ENCODE measurements around the gene CCDC85C. TPM values are rescaled to one million over a fixed set of nuclear protein-coding genes. Genes with fewer than 3 reads are reported as not detected.

Gene CCDC85C
- polyA plus RNA-seq, 12 donors, result 2.9 to 10.4 (median 3.7) TPM; not detected in 1

DNA sequence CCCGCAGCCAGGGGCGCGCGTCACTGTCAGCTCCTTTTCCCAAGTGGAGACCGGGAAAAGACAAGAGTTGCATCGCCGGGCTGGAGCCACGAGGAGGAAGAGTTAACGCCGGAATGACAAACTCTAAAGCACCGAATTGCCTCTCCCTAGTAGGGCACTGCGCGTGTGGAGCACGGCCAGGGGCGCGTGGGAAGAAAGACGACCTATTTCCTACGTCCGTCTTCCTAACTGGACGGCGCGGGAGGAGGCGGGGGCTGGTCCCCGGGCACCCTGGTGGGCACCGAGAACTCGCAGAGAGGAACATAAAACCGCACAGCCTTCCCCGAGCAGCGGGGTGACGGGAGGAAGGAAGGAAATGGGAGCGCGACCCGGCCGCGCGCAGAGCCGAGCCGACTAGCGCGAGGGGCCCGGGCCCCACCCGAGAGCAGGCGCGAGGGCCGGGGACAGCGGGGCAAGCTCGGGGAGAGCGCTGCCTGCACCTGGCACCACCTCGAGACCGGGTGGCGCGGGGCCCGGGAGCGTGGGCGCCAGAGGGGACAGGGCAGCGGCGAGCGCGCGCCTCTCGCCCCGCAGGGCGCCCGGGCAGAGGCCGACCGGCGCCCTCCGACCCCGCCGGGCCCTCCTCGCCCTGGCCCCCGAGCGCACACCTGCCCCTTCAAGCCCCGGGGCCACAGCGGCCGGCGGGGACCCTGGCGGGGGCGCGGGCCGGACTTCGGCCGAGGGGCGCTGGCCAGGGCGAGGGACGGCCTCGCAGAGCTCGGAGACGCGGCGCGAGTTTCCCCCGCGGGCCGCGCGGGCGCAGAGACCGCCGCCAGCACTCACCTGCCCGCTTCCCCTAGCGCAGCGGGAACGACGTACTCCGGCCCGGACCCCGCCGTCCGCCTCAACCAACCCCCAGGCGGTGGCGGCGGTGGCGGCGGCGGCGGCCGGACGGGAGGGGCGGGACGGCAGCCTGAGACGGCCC, 123.8 kb downstream of the CCDC85C start, which contains the start of gene SETD3:
TSS of gene SETD3 (minus strand) at position 954 of the 964 bp plus-strand sequence. CDS start 15,054 bp downstream, outside the sequence.
- peak; percentile 45 for DNase-seq

DNA sequence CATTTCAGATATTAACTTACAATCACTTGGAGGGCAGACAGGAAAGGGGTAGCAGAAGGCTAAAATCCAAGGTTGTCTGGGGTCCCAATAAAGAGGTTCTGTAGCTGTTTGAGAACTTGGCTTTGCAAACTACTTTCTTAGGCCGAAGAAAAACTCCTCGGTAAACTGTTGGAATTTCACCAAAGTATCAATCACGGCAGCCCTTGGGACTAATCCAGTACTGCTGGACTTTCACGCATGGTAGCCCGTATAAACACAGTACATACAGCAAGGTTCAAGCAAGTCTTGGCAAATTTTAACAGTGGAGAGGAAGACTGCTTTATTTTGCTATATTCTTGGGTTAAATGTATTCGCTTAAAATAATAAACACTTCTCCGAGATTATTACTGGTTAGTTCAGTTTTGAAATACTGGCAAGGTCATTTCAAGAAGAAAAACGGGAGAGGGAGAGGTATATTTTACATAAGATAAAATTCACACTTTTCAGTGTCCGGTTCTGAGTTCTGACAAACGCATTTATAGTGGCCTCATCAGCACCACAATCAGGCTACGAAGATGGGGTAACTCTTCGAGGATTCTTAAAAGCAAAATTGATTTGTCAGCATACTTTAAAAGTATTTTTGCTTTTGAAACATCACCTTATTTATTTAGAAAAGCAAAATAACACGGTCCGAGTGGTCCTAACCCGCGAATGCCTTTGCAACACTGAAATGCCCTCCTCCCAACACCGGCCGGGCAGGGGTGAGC, 124.7 kb downstream of the CCDC85C start:
- DNase-seq, result no peak

DNA sequence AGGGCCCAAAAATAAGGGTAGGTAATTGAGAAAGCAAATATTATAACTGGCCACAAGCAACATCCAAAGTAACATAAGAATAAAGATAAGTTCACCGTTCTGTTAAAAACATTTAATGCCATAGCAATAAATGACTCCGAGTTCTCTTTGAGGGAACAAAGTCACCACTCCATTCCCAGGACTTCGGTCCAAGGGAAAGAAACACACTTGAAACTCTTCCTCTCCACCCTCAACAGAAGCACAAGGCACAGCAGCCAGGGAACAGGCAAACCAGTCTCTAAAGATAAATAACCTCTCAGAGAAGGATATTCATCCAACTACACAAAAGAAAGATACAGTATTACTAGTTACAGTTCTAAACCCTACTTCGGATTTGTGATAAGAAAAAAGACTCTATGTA, 125.9 kb downstream of the CCDC85C start:
- DNase-seq, result no peak

DNA sequence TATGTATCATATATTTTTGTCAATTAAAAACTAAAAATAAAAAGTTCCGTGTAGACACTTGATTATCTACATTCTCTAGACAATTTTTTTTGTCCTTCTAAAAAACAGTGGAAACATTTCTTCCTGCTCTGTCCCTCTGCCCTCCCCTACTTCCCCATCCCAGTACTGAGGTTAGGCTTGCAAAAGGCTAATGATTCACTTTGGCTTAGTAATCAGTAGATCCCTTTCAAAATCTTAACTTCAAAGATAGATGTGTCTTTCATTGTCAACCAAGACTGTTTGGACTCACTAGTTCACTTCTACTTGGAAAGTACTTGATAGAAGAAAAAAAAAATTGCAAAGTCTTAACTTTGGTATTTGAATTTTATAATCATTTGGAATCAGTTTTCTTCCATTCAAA, 127.1 kb downstream of the CCDC85C start:
- no peak for DNase-seq

DNA sequence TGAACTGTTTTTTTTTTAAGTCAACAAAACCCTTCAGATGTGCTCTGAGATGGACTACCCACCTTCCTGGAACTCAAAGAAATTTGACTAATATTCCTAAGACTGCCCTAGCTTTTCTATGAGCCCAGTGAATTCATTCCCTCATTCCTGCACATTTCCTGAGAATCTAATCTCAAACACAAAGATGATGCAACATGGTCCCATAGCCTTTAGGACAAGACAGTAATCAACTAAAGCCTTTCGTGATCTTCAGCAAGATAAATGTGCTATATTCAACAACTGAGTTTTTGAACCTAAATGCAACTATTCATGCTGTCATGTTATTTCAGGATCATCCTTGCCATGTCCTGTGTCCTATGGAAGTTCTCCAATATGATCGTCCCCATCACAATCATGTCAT, 128.3 kb downstream of the CCDC85C start:
- no peak for DNase-seq

DNA sequence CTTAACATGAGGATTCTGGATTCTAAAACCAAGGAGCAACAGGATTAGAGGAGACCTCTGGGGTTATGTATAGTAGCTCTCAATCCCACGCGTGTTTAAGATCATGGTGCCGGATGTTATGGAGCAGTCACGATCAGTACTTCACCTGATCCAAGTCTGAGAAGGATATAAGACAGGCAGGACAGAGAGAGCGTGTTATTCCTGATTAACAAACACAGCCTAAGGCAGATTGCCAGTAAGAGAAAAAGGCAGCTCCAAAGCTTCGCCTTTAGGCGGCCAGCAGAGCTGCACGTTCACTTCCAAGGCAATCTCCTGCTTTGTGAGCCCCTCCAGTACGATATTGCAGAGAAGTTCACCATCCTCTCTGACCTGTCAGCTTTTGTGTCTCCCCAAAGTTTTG, 128.8 kb downstream of the CCDC85C start:
- DNase-seq, result no peak

DNA sequence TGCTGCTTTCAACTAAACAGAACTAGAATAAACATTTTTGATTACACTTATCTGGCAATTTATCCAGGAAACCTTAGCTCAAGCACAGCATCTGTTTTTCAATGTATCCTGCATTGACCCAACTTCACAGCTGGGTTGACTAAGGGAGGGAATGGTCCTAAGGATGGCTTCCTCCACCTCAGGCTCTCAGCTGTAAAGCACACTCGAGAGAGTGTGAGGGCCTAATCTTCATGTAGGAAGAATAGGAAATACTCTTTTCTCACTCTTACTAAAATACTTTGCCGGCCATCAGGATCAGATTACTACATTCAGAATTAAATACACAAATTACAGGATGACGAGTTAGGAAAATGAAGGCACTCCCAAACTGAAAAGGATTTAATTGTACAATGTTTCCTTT, 130.5 kb downstream of the CCDC85C start:
- no peak for DNase-seq

DNA sequence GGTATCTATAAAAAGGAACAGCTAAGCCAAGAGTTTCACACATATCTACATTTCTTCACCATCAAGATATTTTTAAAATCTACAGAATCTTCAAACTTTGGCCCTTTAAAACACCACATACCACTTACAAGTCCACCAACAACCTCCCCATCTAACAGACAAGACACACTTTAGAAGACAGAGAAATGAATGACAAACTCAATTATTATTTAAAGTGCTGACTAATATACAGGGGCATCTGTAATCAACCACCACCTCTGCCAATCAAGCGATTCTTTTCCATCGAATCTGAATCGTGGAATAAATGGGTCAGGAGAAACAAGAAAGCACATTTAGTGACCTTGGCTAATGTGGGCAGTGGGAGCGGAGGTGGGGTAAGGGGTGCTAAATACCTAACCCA, 131.1 kb downstream of the CCDC85C start:
- DNase-seq, result no peak

DNA sequence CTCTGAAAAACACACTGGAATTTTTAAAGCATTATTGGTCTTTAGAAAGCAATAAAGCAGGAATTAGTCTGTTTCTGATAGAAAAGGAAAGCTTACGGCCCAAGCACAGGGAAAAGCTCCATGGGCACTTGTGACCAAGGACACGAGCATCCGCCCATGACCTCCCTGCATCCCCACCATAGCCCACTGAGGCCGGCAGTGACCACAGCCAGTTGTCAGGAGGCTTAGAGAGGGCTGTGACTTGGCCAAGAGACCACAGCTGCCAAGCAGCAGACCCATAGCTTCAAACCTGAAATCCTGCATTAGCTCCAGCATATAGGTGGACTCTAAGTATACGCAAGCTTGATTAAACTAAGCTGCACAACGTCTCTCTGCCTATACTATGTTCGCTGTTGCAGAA, 132.3 kb downstream of the CCDC85C start:
- no peak for DNase-seq

DNA sequence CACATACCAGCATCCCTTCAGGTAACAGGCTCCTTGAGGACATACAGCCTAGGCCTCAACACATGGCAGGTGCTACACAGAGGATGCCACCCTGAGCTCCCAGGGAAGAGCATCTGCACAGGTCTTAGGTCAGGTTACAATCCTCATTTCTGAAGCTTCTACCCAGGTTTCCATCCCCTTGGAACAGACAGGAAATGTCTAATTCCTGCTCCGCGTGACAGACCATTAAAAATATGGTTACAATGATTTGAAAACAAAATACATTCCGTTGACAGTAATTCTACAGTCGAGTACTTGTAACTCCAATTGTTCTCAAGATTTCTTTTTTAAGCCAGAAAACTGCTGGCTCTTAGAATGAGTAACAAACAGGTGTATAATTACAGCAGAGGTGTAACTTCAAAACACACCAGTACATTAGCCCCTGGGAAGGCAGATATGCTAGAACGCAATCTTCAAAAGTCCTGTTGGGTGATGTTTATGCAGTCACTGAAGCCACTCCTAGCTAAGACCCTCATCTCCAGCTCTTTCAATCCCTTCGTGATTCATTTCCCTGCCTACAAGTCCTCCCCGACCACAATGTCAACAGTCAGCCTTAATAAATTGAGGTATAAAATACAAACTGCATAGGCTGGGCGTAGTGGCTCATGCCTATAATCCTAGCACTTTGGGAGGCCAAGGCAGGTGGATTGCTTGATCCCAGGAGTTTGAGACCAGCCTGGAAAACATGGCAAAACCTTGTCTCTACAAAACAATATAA, 135.0 kb downstream of the CCDC85C start:
- DNase-seq, result no peak

DNA sequence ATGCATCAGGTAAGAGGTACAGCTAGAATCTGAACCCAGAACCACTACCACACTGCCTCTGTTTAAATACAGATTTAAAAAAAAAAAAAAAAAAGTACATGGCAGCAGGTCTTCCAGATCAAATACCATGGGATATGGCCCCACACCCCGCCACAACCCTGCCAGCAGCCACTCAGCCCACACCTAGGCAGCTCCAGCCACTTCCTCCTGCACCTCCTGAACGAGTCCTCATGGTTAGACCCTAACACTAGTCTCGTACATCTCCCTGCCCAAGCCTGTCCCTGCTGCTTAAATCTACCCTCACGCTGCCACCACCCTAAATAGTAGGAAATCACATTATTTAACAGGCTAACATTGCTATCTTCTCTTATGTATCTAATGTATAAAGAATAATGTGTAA, 135.9 kb downstream of the CCDC85C start:
- DNase-seq, result no peak

DNA sequence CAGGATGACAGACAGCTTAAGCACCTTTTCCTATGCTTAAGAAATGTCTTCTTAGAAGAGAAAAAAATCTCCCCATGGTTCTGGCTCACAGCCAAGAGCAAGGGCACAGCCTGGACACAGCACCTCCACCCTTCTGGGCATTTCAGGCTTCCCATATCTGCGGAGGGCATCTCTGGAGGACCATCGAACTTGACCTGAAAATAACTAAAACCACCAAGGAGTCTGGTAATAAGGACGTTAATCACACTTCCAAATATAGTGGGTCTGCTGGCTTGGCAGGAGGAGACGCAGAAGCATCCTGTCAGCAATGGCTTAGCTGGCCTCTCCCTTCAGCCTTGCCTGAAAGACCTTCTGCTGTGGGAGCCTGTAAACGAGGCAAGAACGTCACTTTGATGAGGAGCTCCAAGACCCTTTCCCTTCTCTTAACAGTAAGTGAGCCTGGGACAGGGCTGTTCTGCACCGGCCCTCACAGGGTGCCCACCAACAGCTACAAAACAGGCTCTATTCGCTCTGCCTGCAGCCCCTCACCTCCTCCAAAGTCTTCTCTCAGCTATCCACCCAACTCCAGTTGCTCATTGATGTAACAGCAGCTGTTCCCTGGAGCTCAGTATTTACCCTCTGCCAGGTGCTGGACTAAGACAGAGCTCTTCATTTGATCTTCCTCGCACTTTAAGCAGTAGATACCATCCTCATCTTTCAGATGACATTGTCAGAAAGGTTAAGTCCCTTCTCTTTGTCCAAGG, 136.5 kb downstream of the CCDC85C start:
- DNase-seq, result no peak

DNA sequence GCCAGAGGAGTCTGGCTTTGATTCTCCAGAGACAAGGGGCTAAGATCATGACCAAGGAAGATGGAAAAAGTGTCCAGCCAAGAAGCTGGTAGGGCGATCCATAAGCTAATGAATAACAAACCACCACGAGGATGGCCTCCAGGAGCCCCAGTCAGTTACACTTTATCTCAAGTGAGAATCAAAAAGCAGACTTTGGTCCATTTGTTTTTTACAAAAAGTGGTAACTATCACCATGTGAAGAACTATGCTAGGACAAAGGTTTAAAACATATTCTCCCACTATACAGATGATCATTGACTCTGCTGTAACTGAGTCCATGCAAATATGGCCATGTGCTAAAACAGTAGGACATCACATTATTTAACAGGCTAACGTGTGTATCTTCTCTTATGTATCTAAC, 137.2 kb downstream of the CCDC85C start:
- no peak for DNase-seq

DNA sequence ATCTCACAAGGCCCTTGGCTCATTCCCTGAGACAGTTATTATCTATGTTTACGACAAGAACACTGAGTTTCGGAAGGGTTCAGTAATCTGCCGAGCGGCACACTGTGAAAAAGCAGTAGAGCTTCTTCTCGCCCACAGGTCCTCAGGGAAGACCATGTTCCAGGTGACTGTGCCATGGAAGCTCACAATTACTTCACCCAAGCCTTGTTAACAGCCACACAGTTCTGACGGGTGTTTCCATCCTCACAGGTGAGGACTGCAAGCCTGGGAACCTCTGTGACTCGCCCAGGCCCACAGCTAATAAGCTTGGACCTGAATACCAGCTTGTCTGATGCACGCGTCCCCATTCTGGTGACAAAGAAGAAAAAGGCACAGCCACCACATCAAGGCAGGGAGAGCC, 138.7 kb downstream of the CCDC85C start:
- no peak for DNase-seq

DNA sequence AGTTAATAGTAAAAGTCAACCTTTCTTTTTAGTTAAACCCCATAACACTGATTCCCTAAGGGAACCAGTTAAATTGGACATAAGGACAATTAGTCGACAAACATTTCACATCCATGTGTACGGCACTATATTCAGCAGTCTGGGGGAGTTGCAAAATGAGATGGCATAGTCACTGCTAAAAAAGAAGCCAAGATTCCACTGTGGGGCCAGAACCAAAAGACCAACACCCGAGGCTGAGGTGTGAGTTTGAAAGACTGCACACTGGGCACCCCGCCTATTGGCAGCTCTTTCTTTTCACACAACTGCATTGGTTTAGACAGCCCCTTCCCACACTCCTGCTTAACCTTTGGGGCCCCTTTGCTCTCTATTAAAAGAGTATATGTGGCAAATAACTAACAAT, 140.0 kb downstream of the CCDC85C start:
- no peak for DNase-seq

DNA sequence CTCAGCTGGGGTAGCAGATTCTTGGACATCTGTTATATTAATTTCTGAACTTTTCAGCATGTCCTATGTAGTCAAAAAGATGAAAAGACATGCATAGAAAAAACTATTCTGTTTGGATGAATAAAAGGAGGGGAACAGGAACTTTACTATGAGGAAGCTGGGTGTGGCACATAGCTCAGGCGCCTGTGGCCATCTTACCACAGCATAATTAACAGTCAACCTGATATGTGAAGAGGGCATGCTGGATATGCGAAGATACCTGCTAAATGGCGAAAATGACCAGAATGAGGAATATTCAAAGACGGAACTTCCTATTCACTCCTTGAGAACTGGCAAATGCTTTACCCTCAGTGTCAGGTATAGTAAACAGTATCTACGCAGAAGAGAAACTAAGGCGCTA, 141.8 kb downstream of the CCDC85C start:
- DNase-seq, result no peak

DNA sequence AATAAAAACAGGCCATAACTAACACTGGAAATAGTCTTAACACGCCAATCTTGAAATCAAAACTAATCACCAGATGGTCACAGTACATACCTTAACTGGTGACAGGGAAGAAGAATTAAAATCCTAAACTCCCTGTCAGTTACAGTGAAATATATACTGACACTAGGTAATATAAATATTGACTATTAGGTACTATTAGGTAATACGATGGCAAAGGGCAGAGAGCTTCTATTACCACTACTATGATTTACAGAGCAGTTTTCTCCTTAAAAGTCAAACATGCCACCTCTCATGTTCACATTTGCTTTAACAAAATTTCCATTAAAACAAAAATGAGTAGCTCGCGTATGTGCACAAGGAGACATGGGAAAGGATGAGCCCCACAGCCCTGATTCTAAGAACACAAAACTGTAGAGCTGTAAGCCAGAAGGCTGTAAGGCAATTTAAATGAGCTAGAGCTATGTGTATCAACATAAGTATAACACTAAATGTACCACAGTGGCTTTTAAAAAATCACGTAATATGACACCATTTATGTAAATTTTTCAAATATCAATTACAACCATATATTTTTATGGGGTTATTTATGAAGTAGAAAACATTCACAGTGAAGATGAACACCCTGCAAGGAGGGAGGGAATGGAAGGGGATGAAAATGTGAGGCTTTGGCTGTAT, 142.5 kb downstream of the CCDC85C start:
- DNase-seq, result no peak

DNA sequence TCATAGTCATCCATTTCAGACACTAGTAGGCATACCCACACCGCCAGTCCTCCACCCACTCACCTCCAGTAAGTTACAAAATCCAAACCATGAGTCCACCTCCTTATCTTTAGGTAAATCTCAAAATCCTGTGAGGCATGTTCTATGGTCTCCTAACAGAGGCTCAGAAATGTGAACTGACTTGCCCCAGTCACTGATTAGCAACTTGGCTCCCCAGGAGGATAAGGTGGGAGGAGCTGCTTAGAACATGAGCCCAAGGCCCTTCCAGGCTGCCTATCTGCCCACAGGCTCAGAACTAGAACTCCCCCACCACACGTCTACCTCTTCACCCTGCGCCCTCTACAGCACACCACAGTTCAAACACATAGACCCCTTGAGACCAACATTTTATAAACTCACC, 143.2 kb downstream of the CCDC85C start:
- no peak for DNase-seq

DNA sequence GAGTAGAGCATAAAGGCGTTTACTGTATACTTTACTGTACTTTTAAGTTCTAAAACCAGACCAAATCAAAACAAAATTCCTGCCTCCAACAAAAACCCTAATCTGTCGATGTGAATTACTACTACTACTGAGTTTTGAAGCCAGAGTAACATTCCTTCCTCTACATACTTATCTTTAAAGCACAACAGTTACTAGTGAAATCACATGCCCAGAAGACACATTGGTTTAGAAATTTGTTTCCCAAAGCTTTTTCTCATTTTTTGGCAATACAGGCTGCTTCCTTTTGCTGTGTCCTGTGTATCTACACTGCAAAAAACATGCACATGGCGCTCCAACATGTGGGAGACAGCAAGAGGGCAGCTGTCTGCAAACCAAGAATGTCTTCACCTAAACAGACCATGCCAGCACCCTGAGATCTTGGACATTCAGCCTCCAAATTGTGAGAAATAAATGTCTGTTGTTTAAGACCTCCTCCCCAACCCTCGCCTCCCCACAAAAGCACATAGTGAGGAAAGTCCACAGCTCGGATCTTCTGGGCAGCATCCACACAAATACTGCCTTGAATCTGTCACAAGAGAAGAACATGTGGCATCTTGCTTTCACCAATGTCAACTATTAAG, 144.4 kb downstream of the CCDC85C start:
- DNase-seq, result no peak

DNA sequence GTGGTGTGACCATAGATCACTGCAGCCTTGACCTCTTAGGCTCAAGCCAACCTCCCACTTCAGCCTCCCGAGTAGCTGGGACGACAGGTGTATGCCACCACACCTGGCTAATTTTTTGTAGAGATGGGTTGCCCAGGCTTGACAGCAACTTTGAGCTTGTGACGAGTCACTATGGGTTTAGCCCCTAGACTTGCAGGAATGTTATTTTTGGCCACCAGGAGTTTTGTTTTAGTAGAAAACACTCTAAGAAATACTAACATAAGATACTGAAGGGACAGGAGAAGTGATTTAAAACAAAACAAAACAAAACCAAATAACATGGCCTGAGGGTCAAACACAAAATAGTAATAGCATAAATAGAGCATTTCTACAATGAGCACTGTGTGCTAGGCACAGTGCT, 149.8 kb downstream of the CCDC85C start:
- no peak for DNase-seq

Measured in muscle of arm (tissue), 12 donors.